ENCODE measurements around the gene TINAGL1.

Gene TINAGL1

DNA sequence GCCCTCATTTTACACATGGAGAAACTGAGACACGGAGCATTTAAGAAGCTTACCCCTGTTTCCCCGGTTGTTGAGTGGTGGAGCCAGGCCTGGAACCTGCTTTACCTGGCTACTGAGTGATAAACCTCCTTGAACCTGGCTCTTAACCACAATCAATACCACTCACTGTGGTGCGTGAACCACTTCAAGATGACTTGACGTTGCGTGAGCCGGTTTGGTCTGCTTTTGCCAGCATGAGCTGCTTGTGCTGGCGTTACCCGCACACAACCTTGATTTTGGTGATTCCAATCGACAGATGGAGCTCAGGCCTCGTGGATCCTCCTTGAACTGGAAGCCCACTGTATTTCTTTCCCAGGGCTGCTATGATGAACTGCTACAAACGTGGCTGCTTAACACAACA is 6.1 kb upstream of the TINAGL1 start:
- no peak overlapping the region for H2BK120ac ChIP-seq (ENCODE audit: low read depth, low read length)
- H3K56ac ChIP-seq (ENCODE audit: low read length) = no peak overlapping the region
- no peaks in the 10 kb centered on the region for H3K27me3 ChIP-seq (ENCODE audit: insufficient read depth, low read length, poor library complexity)
- H2BK15ac ChIP-seq (replicated peaks; ENCODE audit: low read depth) = no peak overlapping the region
- no peak overlapping the region for H3K4ac ChIP-seq (ENCODE audit: low read depth, low read length)
- no peak overlapping the region for H3K23ac ChIP-seq (ENCODE audit: low read length)
- H3K9ac ChIP-seq (ENCODE audit: low read length) = no peak overlapping the region
- no peak overlapping the region for H4K8ac ChIP-seq (ENCODE audit: low read depth, low read length)
- H2BK5ac ChIP-seq (ENCODE audit: low read length) = no peak overlapping the region
- no peak overlapping the region for H3K18ac ChIP-seq (ENCODE audit: low read length)
- no peak overlapping the region for H3K4me2 ChIP-seq (ENCODE audit: low read length)
- no peaks in the 10 kb centered on the region for H3K79me1 ChIP-seq (ENCODE audit: low read length)
- no peak overlapping the region for H3K4me3 ChIP-seq (ENCODE audit: low read length)
- no peaks in the 10 kb centered on the region for H3K79me2 ChIP-seq (ENCODE audit: control insufficient read depth, insufficient read depth, low read length)
- peaks cover 5% of the 10 kb centered on the region for H3K4me1 ChIP-seq (ENCODE audit: control insufficient read depth, low read depth, low read length)
- no peak overlapping the region for H2AK5ac ChIP-seq (ENCODE audit: low read length)
- no peak overlapping the region for H3K27ac ChIP-seq (ENCODE audit: low read depth, low read length)
- WGBS (ENCODE audit: extremely low coverage, insufficient coverage, low lambda C conversion rate) = no CpG with 5 or more reads among the region's 11 CpGs
- DNase-seq = no peak
- no peaks in the 10 kb centered on the region for H3K36me3 ChIP-seq (ENCODE audit: control insufficient read depth, insufficient read depth, low read length)
- no peak overlapping the region for H4K5ac ChIP-seq (ENCODE audit: low read length)

DNA sequence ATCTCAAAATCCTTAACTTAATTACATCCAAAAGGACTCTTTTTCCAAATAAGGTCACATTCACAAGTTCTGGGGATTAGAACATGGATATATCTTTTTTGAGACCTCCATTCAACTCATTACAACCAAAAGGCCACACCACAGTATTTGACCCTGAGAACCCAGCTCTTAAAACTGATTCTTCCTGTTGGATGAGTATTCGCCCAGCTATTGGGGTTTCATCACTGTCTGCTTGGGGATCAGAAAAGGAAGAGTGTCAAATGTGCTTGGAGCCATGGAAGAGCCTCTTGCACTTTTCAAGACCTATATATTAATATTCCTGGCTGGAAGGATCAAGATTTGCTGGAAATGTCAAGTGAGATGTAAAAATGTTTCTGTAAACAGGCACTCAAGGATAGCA is 5.4 kb upstream of the TINAGL1 start:
- peaks cover 8% of the 10 kb centered on the region for H3K4me1 ChIP-seq (ENCODE audit: control insufficient read depth, low read depth, low read length)
- H3K23ac ChIP-seq (ENCODE audit: low read length) = no peak overlapping the region
- no peak for DNase-seq
- H2BK120ac ChIP-seq (ENCODE audit: low read depth, low read length) = no peak overlapping the region
- no peak overlapping the region for H2BK15ac ChIP-seq (replicated peaks; ENCODE audit: low read depth)
- no peak overlapping the region for H2AK5ac ChIP-seq (ENCODE audit: low read length)
- WGBS (ENCODE audit: extremely low coverage, insufficient coverage, low lambda C conversion rate) = no CpG with 5 or more reads among the region's 1 CpG
- H3K4ac ChIP-seq (ENCODE audit: low read depth, low read length) = no peak overlapping the region
- H3K4me2 ChIP-seq (ENCODE audit: low read length) = no peak overlapping the region
- H3K4me3 ChIP-seq (ENCODE audit: low read length) = no peak overlapping the region
- no peaks in the 10 kb centered on the region for H3K79me2 ChIP-seq (ENCODE audit: control insufficient read depth, insufficient read depth, low read length)
- no peak overlapping the region for H3K27ac ChIP-seq (ENCODE audit: low read depth, low read length)
- no peaks in the 10 kb centered on the region for H3K79me1 ChIP-seq (ENCODE audit: low read length)
- no peak overlapping the region for H4K5ac ChIP-seq (ENCODE audit: low read length)
- H2BK5ac ChIP-seq (ENCODE audit: low read length) = no peak overlapping the region
- no peaks in the 10 kb centered on the region for H3K36me3 ChIP-seq (ENCODE audit: control insufficient read depth, insufficient read depth, low read length)
- H3K56ac ChIP-seq (ENCODE audit: low read length) = no peak overlapping the region
- H3K27me3 ChIP-seq (ENCODE audit: insufficient read depth, low read length, poor library complexity) = no peaks in the 10 kb centered on the region
- H3K9ac ChIP-seq (ENCODE audit: low read length) = no peak overlapping the region
- H3K18ac ChIP-seq (ENCODE audit: low read length) = no peak overlapping the region
- H4K8ac ChIP-seq (ENCODE audit: low read depth, low read length) = no peak overlapping the region

DNA sequence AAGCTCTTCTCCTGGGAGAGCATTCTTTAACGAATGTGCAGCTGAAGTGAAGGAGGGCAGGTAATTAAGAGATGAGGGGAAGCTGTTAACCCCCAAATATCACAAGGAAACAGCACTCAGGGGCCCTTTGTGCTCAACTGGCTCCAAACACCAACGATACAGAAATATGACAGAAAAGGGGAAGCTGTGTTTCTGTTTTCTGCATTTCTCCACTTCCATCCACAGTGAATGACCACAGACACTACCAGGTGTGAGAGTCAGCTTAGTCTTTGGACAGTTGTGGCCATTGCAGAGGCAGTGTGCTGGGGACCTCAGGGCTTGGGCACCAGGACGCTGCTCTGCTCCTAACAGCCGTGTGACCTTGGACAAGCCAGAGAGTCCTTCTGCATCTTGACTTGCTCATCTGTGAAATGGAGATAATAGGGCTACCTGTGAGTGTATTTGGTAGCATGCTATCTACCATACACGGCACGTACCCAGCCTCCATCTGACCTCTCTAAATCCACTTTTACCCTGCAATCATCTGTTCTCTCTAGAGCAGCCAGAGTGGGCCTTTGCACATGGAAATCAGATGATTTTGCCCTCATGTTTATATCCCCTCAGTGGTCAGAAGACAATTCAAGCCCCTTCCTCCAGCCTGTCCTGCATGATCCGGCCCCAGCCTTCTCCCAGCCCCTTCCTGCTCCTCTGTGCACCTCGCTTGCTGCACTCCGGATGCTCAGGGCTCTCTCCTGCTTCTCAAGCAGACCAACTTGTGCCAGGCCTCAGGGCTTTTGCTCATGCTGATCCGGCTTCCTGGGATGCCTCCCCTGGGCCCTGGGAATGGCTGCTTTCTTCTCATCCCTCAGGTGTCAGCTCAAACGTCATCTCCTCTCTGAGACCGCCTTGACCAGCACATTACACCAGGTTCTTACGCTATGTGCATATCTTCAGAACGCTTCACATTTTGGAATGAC is 4.7 kb upstream of the TINAGL1 start:
- H2AK5ac ChIP-seq (ENCODE audit: low read length) = no peak overlapping the region
- no peak overlapping the region for H3K56ac ChIP-seq (ENCODE audit: low read length)
- WGBS (ENCODE audit: extremely low coverage, insufficient coverage, low lambda C conversion rate) = no CpG with 5 or more reads among the region's 14 CpGs
- H3K18ac ChIP-seq (ENCODE audit: low read length) = no peak overlapping the region
- H3K79me1 ChIP-seq (ENCODE audit: low read length) = no peaks in the 10 kb centered on the region
- no peak overlapping the region for H3K4ac ChIP-seq (ENCODE audit: low read depth, low read length)
- H4K8ac ChIP-seq (ENCODE audit: low read depth, low read length) = no peak overlapping the region
- H3K23ac ChIP-seq (ENCODE audit: low read length) = no peak overlapping the region
- H3K27ac ChIP-seq (ENCODE audit: low read depth, low read length) = no peak overlapping the region
- no peak overlapping the region for H4K5ac ChIP-seq (ENCODE audit: low read length)
- H3K27me3 ChIP-seq (ENCODE audit: insufficient read depth, low read length, poor library complexity) = no peaks in the 10 kb centered on the region
- no peak overlapping the region for H2BK15ac ChIP-seq (replicated peaks; ENCODE audit: low read depth)
- DNase-seq = no peak
- no peak overlapping the region for H3K9ac ChIP-seq (ENCODE audit: low read length)
- no peak overlapping the region for H3K4me2 ChIP-seq (ENCODE audit: low read length)
- no peaks in the 10 kb centered on the region for H3K36me3 ChIP-seq (ENCODE audit: control insufficient read depth, insufficient read depth, low read length)
- no peaks in the 10 kb centered on the region for H3K79me2 ChIP-seq (ENCODE audit: control insufficient read depth, insufficient read depth, low read length)
- no peak overlapping the region for H2BK5ac ChIP-seq (ENCODE audit: low read length)
- no peak overlapping the region for H2BK120ac ChIP-seq (ENCODE audit: low read depth, low read length)
- H3K4me3 ChIP-seq (ENCODE audit: low read length) = no peak overlapping the region
- peaks cover 12% of the 10 kb centered on the region for H3K4me1 ChIP-seq (ENCODE audit: control insufficient read depth, low read depth, low read length)

DNA sequence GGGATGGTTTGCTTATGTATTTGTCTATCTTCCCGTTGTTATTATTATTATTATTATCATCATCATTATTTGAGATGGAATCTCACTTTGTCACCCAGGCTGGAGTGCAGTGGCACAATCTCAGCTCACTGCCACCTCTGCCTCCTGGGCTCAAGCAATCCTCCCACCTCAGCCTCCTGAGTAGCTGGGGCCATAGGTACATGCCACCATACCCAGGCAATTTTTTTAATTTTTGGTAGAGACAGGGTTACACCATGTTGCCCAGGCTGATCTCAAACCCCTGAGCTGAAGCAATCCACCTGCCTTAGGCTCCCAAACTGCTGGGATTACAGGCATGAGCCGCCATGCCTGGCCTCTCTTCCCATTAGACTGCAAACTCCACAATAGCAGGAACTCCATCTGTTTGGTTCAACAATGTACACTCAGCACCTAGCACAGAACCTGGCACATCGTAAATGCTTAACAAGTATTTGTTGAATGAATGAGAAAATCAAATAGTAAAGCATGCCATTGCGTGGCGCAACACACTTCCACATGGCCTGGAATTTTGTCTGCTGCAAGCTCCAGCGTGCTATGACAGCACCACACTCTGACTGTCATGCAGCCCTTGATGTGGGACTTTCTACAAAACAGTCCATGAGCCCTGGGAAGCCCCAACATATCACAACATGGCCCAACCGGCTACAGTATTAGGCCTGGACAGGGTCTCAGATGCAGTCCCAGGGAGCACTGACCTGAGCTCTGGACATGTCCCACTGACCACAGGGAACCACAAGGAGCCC is 3.8 kb upstream of the TINAGL1 start:
- no peak for DNase-seq
- no peak overlapping the region for H4K5ac ChIP-seq (ENCODE audit: low read length)
- no peak overlapping the region for H2BK5ac ChIP-seq (ENCODE audit: low read length)
- H4K8ac ChIP-seq (ENCODE audit: low read depth, low read length) = no peak overlapping the region
- no peak overlapping the region for H3K4ac ChIP-seq (ENCODE audit: low read depth, low read length)
- H3K79me1 ChIP-seq (ENCODE audit: low read length) = no peaks in the 10 kb centered on the region
- H2BK120ac ChIP-seq (ENCODE audit: low read depth, low read length) = no peak overlapping the region
- H3K56ac ChIP-seq (ENCODE audit: low read length) = no peak overlapping the region
- no peak overlapping the region for H3K23ac ChIP-seq (ENCODE audit: low read length)
- no peaks in the 10 kb centered on the region for H3K27me3 ChIP-seq (ENCODE audit: insufficient read depth, low read length, poor library complexity)
- no peak overlapping the region for H3K18ac ChIP-seq (ENCODE audit: low read length)
- no peak overlapping the region for H2BK15ac ChIP-seq (replicated peaks; ENCODE audit: low read depth)
- H3K4me1 ChIP-seq (ENCODE audit: control insufficient read depth, low read depth, low read length) = peaks cover 14% of the 10 kb centered on the region
- no peaks in the 10 kb centered on the region for H3K79me2 ChIP-seq (ENCODE audit: control insufficient read depth, insufficient read depth, low read length)
- no peak overlapping the region for H3K27ac ChIP-seq (ENCODE audit: low read depth, low read length)
- no peak overlapping the region for H2AK5ac ChIP-seq (ENCODE audit: low read length)
- H3K4me2 ChIP-seq (ENCODE audit: low read length) = no peak overlapping the region
- no peaks in the 10 kb centered on the region for H3K36me3 ChIP-seq (ENCODE audit: control insufficient read depth, insufficient read depth, low read length)
- H3K4me3 ChIP-seq (ENCODE audit: low read length) = no peak overlapping the region
- H3K9ac ChIP-seq (ENCODE audit: low read length) = no peak overlapping the region
- WGBS (ENCODE audit: extremely low coverage, insufficient coverage, low lambda C conversion rate) = no CpG with 5 or more reads among the region's 7 CpGs

DNA sequence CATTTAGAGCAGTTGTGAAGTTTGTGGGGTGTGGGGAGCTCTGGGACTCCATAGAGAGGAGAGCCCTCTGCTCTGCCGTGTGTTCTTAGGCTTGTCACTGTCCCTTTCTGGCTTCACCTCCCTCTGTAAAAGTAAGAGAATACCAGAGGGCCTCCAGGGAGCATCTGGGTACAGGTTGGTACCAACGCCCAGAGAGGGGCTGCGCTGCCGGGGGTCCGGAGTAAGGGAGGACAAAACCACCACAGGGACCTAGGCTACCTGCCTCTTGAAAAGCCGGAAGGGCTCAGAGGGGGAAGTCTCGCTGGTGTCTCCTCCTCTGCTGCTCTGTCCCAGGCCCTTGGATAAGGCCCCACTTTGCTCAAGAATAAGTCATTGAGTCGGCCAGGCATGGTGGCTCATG is 3.1 kb upstream of the TINAGL1 start:
- no peak overlapping the region for H2BK5ac ChIP-seq (ENCODE audit: low read length)
- no peak overlapping the region for H4K5ac ChIP-seq (ENCODE audit: low read length)
- peaks cover 14% of the 10 kb centered on the region for H3K4me1 ChIP-seq (ENCODE audit: control insufficient read depth, low read depth, low read length)
- no peak overlapping the region for H2BK15ac ChIP-seq (replicated peaks; ENCODE audit: low read depth)
- no peak overlapping the region for H3K4me2 ChIP-seq (ENCODE audit: low read length)
- no CpG with 5 or more reads among the region's 8 CpGs for WGBS (ENCODE audit: extremely low coverage, insufficient coverage, low lambda C conversion rate)
- no peak overlapping the region for H3K23ac ChIP-seq (ENCODE audit: low read length)
- H3K56ac ChIP-seq (ENCODE audit: low read length) = no peak overlapping the region
- H3K9ac ChIP-seq (ENCODE audit: low read length) = no peak overlapping the region
- no peak overlapping the region for H2BK120ac ChIP-seq (ENCODE audit: low read depth, low read length)
- H3K18ac ChIP-seq (ENCODE audit: low read length) = no peak overlapping the region
- no peaks in the 10 kb centered on the region for H3K27me3 ChIP-seq (ENCODE audit: insufficient read depth, low read length, poor library complexity)
- no peak for DNase-seq
- no peak overlapping the region for H2AK5ac ChIP-seq (ENCODE audit: low read length)
- H3K36me3 ChIP-seq (ENCODE audit: control insufficient read depth, insufficient read depth, low read length) = no peaks in the 10 kb centered on the region
- H4K8ac ChIP-seq (ENCODE audit: low read depth, low read length) = no peak overlapping the region
- no peak overlapping the region for H3K4ac ChIP-seq (ENCODE audit: low read depth, low read length)
- no peak overlapping the region for H3K27ac ChIP-seq (ENCODE audit: low read depth, low read length)
- no peaks in the 10 kb centered on the region for H3K79me1 ChIP-seq (ENCODE audit: low read length)
- H3K4me3 ChIP-seq (ENCODE audit: low read length) = no peak overlapping the region
- no peaks in the 10 kb centered on the region for H3K79me2 ChIP-seq (ENCODE audit: control insufficient read depth, insufficient read depth, low read length)
